Liver (tissue), 3 donors: ENCODE data around the gene PCDH15.

Experiments
- ATF3 ChIP-seq: IDR thresholded peaks from 2 replicates; pipeline ENCODE4 v1.6.1; 2016; ENCODE audit warnings: antibody characterized with exemption
- EGR1 ChIP-seq, 2 donors: IDR thresholded peaks; 2 replicates each; pipeline ENCODE4 v1.6.1; 2016 to 2018; ENCODE audit warnings: antibody characterized with exemption in 2 of 2, low read depth in 2 of 2
- RAD21 ChIP-seq, 2 donors: IDR thresholded peaks; 2 replicates each; pipeline ENCODE4 v1.6.1; 2016; ENCODE audit warnings: antibody characterized with exemption in 2 of 2, mild to moderate bottlenecking in 2 of 2
- TAF1 ChIP-seq: conservative IDR thresholded peaks from 2 replicates; pipeline ENCODE4 v1.6.1; 2016; ENCODE audit warnings: antibody characterized with exemption, mild to moderate bottlenecking
- TF ChIP-seq, protein P1 (sequence below): fragments of 150-350 bp; IDR thresholded peaks from 2 replicates; pipeline ENCODE4 v1.5.1; 2017; ENCODE audit warnings: improper control_type of control experiment, low read depth, low read length; ENCODE audit not compliant: missing input control
- donor health status: healthy.
- donor health status: healthy.

DNA sequence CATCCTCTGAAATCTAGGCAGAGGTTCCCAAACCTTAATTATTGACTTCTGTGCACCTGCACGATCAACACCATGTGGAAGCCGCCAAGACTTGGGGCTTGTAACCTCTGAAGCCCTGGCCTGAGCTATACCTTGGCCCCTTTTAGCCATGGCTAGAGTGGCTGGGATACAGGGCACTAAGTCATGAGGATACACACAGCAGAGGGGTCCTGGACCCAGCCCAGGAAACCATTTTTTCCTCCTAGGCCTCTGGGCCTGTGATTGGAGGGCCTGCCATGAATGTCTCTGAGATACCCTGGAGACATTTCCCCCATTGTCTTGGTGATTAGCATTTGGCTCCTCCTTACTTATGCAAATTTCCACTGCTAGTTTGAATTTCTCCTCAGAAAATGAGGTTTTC lies 743.7 kb downstream of the PCDH15 start:
- TF ChIP-seq, protein P1, sequence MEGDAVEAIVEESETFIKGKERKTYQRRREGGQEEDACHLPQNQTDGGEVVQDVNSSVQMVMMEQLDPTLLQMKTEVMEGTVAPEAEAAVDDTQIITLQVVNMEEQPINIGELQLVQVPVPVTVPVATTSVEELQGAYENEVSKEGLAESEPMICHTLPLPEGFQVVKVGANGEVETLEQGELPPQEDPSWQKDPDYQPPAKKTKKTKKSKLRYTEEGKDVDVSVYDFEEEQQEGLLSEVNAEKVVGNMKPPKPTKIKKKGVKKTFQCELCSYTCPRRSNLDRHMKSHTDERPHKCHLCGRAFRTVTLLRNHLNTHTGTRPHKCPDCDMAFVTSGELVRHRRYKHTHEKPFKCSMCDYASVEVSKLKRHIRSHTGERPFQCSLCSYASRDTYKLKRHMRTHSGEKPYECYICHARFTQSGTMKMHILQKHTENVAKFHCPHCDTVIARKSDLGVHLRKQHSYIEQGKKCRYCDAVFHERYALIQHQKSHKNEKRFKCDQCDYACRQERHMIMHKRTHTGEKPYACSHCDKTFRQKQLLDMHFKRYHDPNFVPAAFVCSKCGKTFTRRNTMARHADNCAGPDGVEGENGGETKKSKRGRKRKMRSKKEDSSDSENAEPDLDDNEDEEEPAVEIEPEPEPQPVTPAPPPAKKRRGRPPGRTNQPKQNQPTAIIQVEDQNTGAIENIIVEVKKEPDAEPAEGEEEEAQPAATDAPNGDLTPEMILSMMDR, result no peak
- no peak for TF ChIP-seq RAD21 (IDR thresholded peaks at IDR 0.05)
- no peak for TF ChIP-seq TAF1
- no peak for TF ChIP-seq ATF3
- no peak for TF ChIP-seq EGR1 (IDR thresholded peaks at IDR 0.05; ENCODE audit: low read depth in 2 of 2)
